Dermis blood vessel endothelial cell (primary cell): ENCODE results near the gene ZNF329. TPM values are rescaled to one million over a fixed set of nuclear protein-coding genes. Genes with fewer than 3 reads are reported as not detected.
"Not testable (repeated sequence)": the region's sequence is repeated elsewhere in the genome, so short reads cannot be mapped to it uniquely, and the experiment has no call there.

Source experiments
- DNase-seq: peaks from one replicate; pipeline ENCODE4 v3.0.0; 2010
- total RNA-seq: library from RNA; depleted of rRNA; stranded (reverse); fragments of >200 nt; gene quantifications from 2 replicates; pipeline ENCODE4 v1.2.3, GENCODE V29; 2014

The ZNF329 gene
- total RNA-seq = 13.1 and 14.6 TPM in 2 replicates

DNA sequence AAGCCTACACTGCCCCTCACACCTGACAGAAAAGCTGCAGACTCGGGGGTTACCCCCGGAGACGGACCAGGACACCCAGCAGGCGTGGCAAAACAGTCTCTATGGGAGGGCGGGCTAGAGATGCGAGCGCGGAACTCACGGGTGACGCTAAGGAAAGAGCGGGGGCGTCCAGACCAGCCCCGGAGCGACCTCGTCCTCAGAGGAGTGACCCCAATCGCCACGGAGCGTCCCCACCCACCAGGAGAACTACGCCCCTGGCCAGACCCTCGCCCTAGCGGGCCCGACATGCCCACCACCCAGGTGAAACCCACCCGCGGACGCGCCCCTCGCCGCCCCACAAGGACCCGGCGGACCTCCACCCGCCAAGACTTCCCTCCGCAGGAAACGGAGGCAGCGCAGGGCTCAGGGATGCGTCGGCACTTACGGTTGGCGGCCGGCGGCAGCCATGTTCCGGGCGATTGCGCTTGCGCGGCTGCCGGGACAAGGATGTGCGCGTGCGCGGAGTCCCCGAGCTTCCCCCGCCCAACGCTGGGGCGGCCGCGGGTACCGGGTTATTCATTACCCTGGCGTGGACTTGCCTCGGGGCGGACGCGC, at the start of gene ZNF329:
TSS of gene ZNF329 (minus strand) at position 462 of the 594 bp plus-strand sequence. CDS start 21,286 bp downstream, outside the sequence.
- peak; percentile 91 for DNase-seq

GRCh38 chr19:58196901-58197616, 46.5 kb upstream of the ZNF329 start:
- DNase-seq = peak; percentile 33

GRCh38 chr19:58183817-58184215, 33.2 kb upstream of the ZNF329 start:
- DNase-seq = no peak

DNA sequence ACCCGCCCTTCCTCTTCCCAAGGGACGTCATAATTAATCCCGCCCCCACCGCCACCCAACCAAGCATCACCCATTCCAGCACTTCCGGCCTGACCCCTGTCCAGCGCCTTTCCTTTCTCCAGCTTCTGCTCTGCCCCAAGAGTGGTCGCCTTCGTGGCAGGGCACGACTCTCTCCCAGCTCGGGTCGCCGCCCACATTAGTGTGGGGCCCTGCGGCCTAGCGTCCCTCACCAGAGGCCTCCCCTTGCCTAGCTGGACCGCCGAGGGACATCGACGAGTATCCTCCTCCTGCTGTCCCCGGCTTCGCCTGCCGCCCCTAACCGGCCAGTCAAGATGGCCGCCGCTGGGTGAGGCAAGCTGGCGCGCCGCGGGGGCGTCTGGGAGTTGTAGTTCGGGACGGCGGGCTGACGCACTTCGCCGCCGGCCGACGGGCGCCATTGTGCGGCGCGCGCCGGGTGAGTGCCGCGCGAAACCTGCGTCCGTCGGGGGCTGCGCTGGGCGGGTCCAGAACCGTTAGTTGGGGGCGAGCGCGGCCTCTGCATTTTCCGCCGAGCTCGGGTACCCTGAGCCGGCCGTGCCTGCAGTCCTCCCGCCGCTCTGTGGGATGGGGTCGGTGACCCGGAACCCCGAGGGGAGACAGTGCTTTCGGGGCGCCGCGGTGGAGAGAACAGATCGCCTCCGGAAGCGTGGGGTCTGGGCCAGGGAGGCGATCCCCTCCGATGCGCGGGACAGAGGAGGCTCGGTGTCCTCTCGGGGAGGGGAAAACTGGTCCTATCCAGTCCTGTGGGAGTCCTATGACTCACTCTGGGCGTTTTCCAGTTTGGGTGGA, 32.6 kb upstream of the ZNF329 start, which contains the start of gene ZNF274:
TSS of gene ZNF274 (plus strand) at position 73 of the 828 bp plus-strand sequence. CDS start 905 bp downstream, outside the sequence.
- peak; percentile 94 for DNase-seq

- no peak for DNase-seq
These were observed 32.0 kb upstream of the ZNF329 start for GRCh38 chr19:58182577-58182988.

- DNase-seq = peak; percentile 62
These were observed 31.4 kb upstream of the ZNF329 start for GRCh38 chr19:58181902-58182576.

GRCh38 chr19:58170860-58171259, 20.3 kb upstream of the ZNF329 start:
- DNase-seq = peak; percentile 27

DNA sequence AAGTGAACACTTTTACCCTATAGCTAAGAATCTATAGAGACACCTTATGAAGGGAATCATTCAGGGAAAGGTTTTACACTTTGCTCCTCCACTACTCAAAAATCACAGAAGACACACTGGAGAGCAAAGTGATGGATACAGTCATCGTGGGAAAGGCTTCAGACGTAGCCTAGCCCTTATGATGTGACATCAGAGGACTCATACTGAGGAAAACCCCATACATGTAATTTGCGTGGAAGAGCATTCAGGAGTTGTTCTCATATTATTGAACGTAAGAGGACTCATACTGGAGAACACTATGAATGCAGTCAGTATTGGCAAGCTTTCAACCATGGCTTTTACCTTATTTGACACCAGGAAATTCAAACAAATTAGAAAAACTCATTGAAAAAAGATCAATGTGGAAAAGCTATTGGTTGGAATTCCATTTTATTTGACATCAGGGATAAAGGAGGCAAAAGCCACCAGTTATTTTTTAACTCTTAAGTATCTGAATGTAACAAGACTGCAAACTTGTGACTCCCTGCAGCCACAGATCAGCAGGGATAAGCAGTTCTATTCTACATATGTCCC, 16.2 kb upstream of the ZNF329 start:
- no peak for DNase-seq

- DNase-seq = no peak
These were observed 15.7 kb upstream of the ZNF329 start for GRCh38 chr19:58166268-58166667.

DNA sequence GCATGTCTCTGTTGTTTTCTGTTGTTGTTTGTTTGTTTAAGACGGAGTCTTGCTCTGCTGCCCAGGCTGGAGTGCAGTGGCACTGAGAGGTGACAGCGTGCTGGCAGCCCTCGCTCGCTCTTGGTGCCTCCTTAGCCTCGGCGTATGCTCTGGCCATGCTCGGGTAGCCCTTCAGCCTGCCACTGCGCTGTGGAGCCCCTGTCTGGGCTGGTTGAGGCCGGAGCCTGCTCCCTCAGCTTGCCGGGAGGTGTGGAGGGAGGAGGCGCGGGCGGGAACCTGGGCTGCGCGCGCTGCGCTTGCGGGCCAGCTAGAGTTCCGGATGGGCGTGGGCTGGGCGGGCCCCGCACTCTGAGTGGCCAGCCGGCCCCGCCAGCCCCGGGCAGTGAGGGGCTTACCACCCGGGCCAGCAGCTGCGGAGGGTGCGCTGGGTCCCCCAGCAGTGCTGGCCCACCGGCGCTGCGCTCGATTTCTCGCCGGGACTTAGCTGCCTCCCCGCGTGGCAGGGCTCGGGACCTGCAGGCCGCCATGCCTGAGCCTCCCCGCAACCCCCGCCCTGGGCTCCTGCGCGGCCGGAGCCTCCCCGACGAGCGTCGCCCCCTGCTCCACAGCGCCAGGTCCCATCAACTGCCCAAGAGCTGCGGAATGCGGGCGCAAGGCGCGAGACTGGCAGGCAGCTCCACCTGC, 6.6 kb upstream of the ZNF329 start:
- DNase-seq = no peak

DNA sequence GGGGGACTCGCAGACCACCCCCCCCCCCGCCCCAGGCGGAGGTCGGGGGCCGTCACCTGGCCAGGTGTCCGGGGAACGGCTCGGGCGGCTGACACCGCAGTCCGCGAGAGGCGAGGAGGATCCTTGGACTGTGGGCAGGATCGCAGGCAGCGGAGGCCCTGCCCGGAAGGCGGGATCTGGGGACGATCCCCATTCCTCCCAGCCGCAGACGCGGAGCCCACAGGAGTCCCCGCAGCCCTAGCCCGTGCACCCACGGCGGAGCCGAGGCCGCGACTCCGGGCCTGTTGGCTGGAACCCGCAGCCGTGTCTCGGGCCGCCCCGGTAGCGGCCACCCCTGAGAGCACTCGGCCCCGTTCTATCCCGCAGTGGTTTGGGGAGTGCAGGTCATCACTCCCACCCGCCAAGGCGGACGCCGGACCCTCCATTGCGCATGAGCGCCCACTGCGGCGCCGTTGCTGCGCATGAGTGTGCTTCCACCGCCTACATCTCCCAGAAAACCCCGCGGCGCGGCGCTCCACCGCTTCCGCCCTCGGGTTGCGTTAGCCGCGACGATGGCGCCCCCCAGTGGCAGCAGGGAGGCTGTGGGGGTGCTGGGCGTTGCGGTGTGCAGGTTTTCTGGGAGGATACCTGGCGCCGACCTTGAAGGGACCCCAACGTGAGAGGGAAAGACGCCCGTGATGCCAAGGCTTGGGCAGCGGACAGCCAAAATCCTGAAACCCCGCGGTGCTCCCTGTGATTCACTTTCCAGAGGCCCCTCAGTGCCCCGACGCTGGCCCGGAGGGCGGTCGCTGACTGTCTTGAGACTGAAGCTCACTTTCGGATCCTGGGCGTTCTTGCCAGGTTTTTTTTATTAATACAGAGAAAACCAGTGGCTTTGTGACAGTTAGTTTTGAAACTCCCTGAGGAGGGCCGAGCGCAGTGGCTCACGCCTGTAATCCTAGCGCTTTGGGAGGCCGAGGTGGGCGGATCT, 4.4 kb upstream of the ZNF329 start:
- peak; percentile 97 for DNase-seq

DNA sequence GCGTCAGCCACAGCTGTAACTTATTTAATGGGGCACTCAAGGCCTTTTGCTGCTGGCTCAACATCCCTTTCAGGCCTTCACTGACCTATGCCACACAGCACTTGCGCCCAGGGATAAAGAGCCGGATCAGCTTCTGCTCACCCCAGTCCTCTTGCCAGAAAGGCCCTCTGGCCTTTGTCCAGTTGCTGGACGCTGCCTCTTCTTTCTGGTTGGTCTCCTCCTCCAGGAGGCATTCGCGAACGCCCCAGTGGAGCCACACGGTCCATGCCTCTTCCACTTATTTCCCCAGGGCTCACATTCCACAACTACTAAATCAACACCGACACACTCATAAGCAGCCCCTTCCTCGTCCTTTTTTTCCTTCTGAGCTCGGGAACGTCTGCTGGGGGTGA, 3.7 kb upstream of the ZNF329 start:
- peak; percentile 54 for DNase-seq

DNA sequence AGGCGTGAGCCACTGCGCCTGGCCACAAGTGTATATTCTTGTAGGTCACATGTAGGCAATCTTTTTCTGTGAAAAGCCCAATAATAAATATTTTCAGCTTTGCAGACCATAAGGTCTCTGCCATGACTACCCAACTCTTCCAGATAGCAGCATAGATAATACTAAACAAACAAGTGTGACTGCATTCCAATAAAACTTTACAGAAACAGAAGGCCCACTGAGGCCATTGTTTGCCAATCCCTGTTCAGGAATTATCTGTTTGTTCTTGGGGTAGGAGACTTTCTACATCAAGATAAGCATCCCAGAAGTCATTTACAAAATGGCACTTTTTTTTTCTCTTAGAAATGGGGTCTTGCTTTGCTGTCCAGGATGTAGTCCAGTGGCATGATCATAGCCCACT, 2.8 kb upstream of the ZNF329 start:
- no peak for DNase-seq

- not testable (repeated sequence) for DNase-seq
These were observed 3.1 kb downstream of the ZNF329 start for GRCh38 chr19:58147475-58147874.

DNA sequence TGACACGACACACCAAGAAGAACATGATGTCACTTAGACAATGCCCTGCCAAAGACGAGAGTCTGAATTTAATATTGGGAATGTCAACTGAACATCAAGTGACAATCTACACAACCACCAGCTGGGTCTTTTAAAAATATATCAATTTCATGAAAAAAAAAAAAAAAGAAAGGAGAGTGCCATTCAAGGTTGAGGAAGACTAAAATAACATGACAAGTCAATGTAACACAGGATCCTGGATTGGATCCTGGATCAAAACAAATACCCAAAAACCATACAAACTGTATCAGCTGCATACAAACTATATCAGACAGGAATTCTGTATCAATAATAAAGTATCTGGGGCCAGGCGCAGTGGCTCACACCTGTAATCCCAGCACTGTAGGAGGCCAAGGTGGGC, 4.7 kb downstream of the ZNF329 start:
- no peak for DNase-seq

GRCh38 chr19:58134244-58134643, 16.3 kb downstream of the ZNF329 start:
- DNase-seq = no peak

- no peak for DNase-seq
These were observed 21.3 kb downstream of the ZNF329 start for GRCh38 chr19:58129284-58129683.

DNA sequence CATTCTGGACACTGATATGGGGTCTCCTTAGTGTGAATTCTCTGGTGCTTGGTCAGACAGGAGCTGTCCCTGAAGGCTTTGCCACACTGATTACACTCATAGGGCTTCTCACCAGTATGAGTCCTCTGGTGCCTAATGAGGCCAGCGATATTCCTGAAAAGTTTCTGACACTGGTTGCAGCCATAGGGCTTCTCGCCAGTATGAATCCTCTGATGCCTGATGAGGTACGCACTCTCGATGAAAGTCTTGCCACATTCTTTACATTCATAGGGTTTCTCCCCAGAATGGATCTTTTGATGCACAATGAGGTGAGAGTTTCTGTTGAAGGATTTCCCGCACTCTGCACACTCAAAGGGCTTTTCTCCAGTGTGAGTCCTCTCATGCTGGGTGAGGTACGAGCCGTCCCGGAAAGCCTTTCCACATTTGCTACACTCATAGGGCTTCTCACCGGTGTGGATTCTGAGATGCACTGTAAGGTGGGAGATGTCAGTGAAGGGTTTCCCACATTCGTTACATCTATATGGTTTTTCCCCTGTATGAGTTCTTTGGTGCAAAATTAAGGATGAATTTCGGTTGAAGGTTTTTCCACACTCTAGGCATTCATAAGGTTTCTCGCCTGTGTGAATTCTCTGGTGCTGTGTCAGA, 22.4 kb downstream of the ZNF329 start:
- no peak for DNase-seq

- no peak for DNase-seq
These were observed 27.2 kb downstream of the ZNF329 start for GRCh38 chr19:58123354-58123753.
